BLaER1 (cell line): Measurements from ENCODE around the gene APOBEC2.

Experiments used
- H3K27ac ChIP-seq: shearing (Covaris generic); formaldehyde crosslinking; 2 replicates; pipeline ENCODE4 v1.8.1; 2022
- H3K27me3 ChIP-seq: shearing (Covaris generic); formaldehyde crosslinking; 2 replicates; pipeline ENCODE4 v1.8.1; 2022
- H3K36me3 ChIP-seq: shearing (Covaris generic); formaldehyde crosslinking; 2 replicates; pipeline ENCODE4 v1.8.1; 2022
- H3K4me1 ChIP-seq: shearing (Covaris generic); formaldehyde crosslinking; 2 replicates; pipeline ENCODE4 v1.8.1; 2022
- H3K4me2 ChIP-seq: shearing (Covaris generic); formaldehyde crosslinking; 2 replicates; pipeline ENCODE4 v1.8.1; 2022
- H3K4me3 ChIP-seq: shearing (Covaris generic); formaldehyde crosslinking; 2 replicates; pipeline ENCODE4 v1.8.1; 2022
- H3K9ac ChIP-seq: shearing (Covaris generic); formaldehyde crosslinking; 2 replicates; pipeline ENCODE4 v1.8.1; 2022
- H3K9me3 ChIP-seq: shearing (Covaris generic); formaldehyde crosslinking; 2 replicates; pipeline ENCODE4 v1.8.1; 2022
- H4K20me1 ChIP-seq: shearing (Covaris generic); formaldehyde crosslinking; 2 replicates; pipeline ENCODE4 v1.8.1; 2022
- Cebpa-rat ChIP-seq: shearing (Covaris generic); IDR thresholded peaks from 2 replicates; pipeline ENCODE4 v1.8.1; 2022

APOBEC2 gene

GRCh38 chr6:41098366-41098765, 45.4 kb downstream of the APOBEC2 start:
- H3K4me2 ChIP-seq, result no peak overlapping the region
- no peaks in the 10 kb centered on the region for H3K9me3 ChIP-seq
- no peak overlapping the region for H3K9ac ChIP-seq
- H3K4me3 ChIP-seq, result no peak overlapping the region
- TF ChIP-seq Cebpa-rat, result no peak
- no peaks in the 10 kb centered on the region for H3K27me3 ChIP-seq
- H3K4me1 ChIP-seq, result no peaks in the 10 kb centered on the region
- peaks cover 92% of the 10 kb centered on the region for H4K20me1 ChIP-seq
- H3K27ac ChIP-seq, result no peak overlapping the region
- peaks cover 87% of the 10 kb centered on the region for H3K36me3 ChIP-seq

- Histone ChIP-seq H3K36me3 (peaks cover 62% of the 10 kb centered on the region), H3K9ac (no peak overlapping the region), H3K9me3 (no peaks in the 10 kb centered on the region), H3K4me1 (no peaks in the 10 kb centered on the region), H4K20me1 (peaks cover 72% of the 10 kb centered on the region), H3K4me2 (no peak overlapping the region), H3K27ac (no peak overlapping the region), H3K4me3 (no peak overlapping the region), H3K27me3 (no peaks in the 10 kb centered on the region)
- TF ChIP-seq Cebpa-rat, result no peak
Measured at GRCh38 chr6:41100871-41101287, 47.9 kb downstream of the APOBEC2 start.

DNA sequence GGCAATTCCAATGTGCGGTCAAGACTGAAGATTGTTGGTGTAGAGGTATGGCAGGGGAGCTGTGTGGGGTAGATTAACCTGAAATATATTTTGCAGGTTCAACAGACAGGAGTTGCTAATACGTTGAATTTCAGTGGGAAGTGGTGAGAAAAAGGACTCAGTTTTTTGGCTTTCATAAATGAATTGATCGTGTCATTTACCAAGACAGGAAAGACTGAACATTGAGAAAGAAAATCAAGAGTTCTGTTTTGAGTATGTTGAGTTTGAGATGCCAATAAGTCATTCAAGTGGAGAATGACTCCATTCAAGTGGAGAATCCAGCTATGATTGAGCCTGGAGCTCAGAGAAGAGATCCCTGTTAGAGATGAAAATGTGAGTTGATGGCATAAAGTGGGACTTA, 50.8 kb downstream of the APOBEC2 start:
- Histone ChIP-seq H3K27me3 (no peaks in the 10 kb centered on the region), H3K27ac (no peak overlapping the region), H3K4me2 (no peak overlapping the region), H3K36me3 (peaks cover 32% of the 10 kb centered on the region), H3K9me3 (no peaks in the 10 kb centered on the region), H3K9ac (no peak overlapping the region), H3K4me3 (no peak overlapping the region), H4K20me1 (peaks cover 43% of the 10 kb centered on the region), H3K4me1 (no peaks in the 10 kb centered on the region)
- TF ChIP-seq Cebpa-rat, result no peak

DNA sequence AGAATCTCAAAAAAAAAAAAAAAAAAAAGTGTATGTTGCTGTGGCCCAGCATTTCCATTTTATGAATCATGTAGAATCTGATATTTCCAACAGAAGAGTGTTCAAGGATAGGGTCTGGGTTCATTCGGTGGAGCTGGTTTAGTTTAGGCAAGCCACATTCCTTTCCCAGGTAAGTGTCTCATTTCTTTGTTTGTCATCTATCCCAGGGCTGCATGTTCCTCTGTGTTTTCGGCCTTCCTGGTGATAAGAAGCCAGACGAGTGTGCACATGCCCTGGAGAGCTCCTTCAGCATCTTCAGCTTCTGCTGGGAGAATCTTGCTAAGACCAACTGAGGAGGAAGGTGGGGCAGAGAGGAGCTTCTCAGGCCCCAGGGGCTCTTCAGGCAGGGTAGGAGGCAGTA, 58.0 kb downstream of the APOBEC2 start:
- Histone ChIP-seq H3K36me3 (no peaks in the 10 kb centered on the region; the same call in none of the 2 replicates), H3K9me3 (no peaks in the 10 kb centered on the region), H3K4me2 (no peak overlapping the region), H3K9ac (no peak overlapping the region), H3K27me3 (no peaks in the 10 kb centered on the region), H3K27ac (no peak overlapping the region), H3K4me3 (no peak overlapping the region), H3K4me1 (no peaks in the 10 kb centered on the region), H4K20me1 (no peaks in the 10 kb centered on the region)
- TF ChIP-seq Cebpa-rat, result no peak
